Eye (tissue), 1 donor: ENCODE data around the gene MSANTD2.

Source experiments
- DNase-seq: peaks from one replicate; pipeline ENCODE4 v3.0.0-alpha.2; 2015

The MSANTD2 gene

DNA sequence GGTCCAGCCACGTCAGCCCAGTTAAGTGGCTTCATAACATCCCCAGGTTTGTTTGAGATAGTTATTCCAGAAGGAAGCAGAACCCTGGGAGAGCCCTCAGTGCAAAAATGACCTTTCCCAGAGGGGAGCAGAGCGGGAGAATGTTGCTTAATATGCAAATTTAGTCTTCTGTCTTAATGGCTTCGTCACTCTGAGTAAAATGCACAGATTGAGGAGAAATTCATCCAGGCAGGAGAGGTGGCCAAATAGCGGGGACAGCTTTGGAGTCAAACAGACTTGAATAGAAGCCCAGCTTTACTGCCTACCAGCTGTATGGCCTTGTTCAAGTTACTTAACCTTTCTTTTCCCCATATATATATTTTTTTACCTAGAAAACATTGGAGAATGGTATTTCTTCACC lies 72.7 kb downstream of the MSANTD2 start:
- no peak for DNase-seq

GRCh38 chr11:124725719-124726105 lies 74.5 kb downstream of the MSANTD2 start:
- DNase-seq, result no peak

GRCh38 chr11:124724979-124725718 lies 75.1 kb downstream of the MSANTD2 start:
- no peak for DNase-seq

- DNase-seq, result no peak
Measured at GRCh38 chr11:124722176-124722575, 78.0 kb downstream of the MSANTD2 start.

DNA sequence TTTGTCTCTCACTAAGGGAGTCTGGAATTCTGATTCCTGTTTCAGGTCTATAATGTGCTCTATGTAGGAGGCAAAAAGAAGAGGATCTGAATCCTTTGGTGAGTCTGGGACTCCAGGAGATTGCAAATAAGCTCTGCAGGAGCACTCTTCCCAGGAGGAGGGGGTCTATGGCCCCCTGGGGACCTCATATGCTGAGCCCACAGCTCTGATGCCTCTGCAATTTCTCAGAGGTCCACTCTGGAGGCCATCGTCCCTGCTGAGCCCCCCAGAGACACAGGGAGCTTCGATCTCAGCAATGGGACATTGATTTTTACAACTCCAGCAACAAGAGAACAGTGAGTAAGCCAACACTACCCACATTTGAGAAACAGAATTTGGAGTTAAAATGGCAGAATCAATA lies 80.7 kb downstream of the MSANTD2 start:
- DNase-seq, result no peak

DNA sequence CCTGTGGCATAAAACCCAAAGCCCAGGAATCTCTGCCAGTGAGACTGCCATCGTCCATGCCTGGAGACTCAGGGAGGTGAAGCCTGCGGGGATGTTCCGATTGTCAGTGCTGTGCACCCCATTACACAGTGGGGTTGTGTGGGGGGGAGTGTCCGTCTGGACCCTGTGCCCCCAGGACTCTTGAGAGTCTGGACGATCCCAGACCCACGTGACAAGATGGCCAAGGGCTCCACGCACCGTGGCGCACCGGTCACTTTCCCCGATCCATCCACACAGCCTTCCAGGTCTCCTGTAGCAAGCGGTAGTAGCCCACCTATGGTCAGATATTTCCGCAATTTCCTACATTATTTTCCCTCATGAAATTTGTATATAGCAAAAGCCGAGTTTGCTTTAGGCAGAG lies 81.4 kb downstream of the MSANTD2 start:
- DNase-seq, result no peak

DNA sequence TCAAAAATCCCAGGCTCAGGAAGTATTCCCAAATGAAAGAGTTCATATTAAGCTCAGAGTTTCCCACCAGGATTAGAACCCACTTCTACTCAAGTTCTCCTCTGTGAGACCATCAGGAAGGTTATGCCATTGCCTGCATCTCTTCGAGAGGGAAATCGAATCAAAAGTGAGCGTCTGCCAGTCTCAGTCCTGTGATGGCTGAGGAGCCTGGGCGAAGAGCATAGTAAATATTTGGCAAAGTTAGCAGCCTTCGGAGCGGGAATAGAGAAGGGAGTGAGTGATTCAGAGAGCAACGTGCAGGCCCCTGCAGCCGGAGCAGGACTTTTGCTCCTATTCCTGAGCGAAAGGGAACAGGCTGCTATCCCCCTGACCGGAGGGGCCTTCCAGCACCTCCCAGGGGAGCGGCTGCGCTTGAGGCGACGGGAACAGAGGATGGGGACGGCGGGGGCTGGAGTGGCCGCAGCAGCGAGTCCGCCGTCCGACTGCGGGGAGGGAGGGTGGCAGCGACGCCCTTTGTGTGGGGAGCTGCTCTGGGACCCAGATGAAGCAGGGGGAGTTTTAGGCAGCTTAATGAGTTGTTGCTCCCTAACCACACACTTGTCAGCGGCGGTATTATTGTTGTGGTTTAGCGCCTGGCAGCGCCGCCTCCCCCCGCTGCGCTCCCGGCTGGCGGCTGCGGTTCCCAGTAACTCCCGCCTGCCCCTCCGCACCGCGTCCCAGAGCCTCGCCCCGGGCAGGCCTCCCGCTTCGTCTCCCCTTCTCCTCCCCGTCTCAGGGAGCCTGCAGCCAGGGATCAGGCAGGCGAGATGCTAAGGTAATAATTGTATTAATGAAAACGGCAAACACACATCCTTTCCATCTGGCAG lies 82.2 kb downstream of the MSANTD2 start:
- peak; percentile 68 for DNase-seq

DNA sequence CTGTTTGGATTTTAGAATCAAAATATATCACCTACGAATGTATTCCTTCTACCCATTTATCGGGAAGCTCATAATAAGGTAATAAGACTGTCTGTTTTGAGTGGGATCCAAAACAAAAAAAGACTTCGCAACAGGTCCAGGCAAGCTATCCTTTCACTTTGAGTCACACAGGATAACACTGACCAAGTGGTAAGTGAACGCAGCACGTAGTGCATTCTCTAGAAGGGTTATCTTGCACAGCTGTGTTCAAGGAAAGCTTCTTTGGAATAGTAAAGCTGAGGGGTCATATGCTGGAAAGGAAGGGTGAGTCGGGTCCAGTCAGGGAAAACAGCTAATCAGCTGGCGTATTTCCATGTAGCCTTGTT lies 82.8 kb downstream of the MSANTD2 start:
- no peak for DNase-seq

- no peak for DNase-seq
Measured at GRCh38 chr11:124716591-124716990, 83.6 kb downstream of the MSANTD2 start.
